Ramos (cell line): ENCODE measurements around the gene CSPG4.

Experiments used
- in situ Hi-C: fragments of 300-500 bp; cut with MboI; formaldehyde crosslinking; loops from one replicate; pipeline ENCODE4 v1.14.3; 2022; ENCODE audit warnings: low sequenced_read_pairs; ENCODE audit not compliant: unreplicated experiment

CSPG4 gene

GRCh38 chr15:75655931-75656330, 56.7 kb downstream of the CSPG4 start:
- in situ Hi-C loops: no loop called here

- in situ Hi-C loops: no loop called here
These were observed 58.3 kb downstream of the CSPG4 start for GRCh38 chr15:75654201-75654907.

GRCh38 chr15:75653347-75653913, 59.2 kb downstream of the CSPG4 start:
- in situ Hi-C loops: no loop called here

GRCh38 chr15:75651810-75652543, 60.7 kb downstream of the CSPG4 start:
- in situ Hi-C loops: no loop called here

- in situ Hi-C loops: no loop called here
These were observed 61.5 kb downstream of the CSPG4 start for GRCh38 chr15:75650908-75651809.

- in situ Hi-C loops: loop anchor here (25.0 kb wide), 1 partner anchor 288 kb away; the partner anchor contains the start of gene MAN2C1
These were observed 62.8 kb downstream of the CSPG4 start for GRCh38 chr15:75649848-75650247.

GRCh38 chr15:75649045-75649761, 63.4 kb downstream of the CSPG4 start:
- in situ Hi-C loops: loop anchor here (25.0 kb wide), 1 partner anchor 287 kb away; the partner anchor contains the start of gene MAN2C1

- in situ Hi-C loops: loop anchor here (25.0 kb wide), 1 partner anchor 286 kb away; the partner anchor contains the start of gene MAN2C1
These were observed 64.3 kb downstream of the CSPG4 start for GRCh38 chr15:75648156-75649000.

GRCh38 chr15:75647370-75648155, 65.1 kb downstream of the CSPG4 start, which contains the start of gene SNX33:
TSS of gene SNX33 (plus strand) at chr15:75647912. CDS start at chr15:75649103, 1,191 bp downstream.
- in situ Hi-C loops: loop anchor here (25.0 kb wide), 1 partner anchor 285 kb away; the partner anchor contains the start of gene MAN2C1

GRCh38 chr15:75646944-75647364, 65.7 kb downstream of the CSPG4 start:
- in situ Hi-C loops: loop anchor here (25.0 kb wide), 1 partner anchor 285 kb away; the partner anchor contains the start of gene MAN2C1

GRCh38 chr15:75646112-75646943, 66.3 kb downstream of the CSPG4 start:
- in situ Hi-C loops: loop anchor here (25.0 kb wide), 1 partner anchor 284 kb away; the partner anchor contains the start of gene MAN2C1

- in situ Hi-C loops: loop anchor here (25.0 kb wide), 1 partner anchor 282 kb away; the partner anchor contains the start of gene MAN2C1
These were observed 68.3 kb downstream of the CSPG4 start for GRCh38 chr15:75644376-75644775.

GRCh38 chr15:75641603-75642002, 71.0 kb downstream of the CSPG4 start:
- in situ Hi-C loops: loop anchor here (25.0 kb wide), 1 partner anchor 279 kb away; the partner anchor contains the start of gene MAN2C1

- in situ Hi-C loops: loop anchor here (25.0 kb wide), 1 partner anchor 279 kb away; the partner anchor contains the start of gene MAN2C1
These were observed 71.5 kb downstream of the CSPG4 start for GRCh38 chr15:75641179-75641503.

- in situ Hi-C loops: loop anchor here (25.0 kb wide), 1 partner anchor 278 kb away; the partner anchor contains the start of gene MAN2C1
These were observed 72.0 kb downstream of the CSPG4 start for GRCh38 chr15:75640483-75641178.
